ENCODE data around the gene RASGRP4.

DNA sequence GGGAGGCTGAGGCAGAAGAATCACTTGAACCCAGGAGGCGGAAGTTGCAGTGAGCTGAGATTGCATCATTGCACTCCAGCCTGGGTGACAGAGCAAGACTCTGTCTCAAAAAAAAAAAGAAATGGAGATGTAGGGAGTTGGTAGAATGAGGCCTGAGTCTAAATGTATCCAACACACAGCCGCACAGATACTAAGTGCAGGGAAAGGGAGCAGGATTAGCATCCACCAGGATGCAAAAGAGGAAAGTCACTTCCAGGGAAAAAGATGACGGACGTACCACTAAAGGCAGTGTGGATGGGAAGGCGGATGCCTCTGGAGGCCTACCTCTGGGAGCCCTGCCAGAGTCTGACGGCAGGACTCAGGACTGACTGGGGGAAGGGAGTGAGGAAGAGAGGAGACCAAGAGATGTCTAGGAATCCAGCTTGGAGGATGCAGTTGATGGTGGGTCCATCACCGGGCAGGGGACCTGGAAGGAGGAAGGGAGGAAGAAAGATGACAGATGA, 16.3 kb downstream of the RASGRP4 start:
- TF ChIP-seq, protein P1, sequence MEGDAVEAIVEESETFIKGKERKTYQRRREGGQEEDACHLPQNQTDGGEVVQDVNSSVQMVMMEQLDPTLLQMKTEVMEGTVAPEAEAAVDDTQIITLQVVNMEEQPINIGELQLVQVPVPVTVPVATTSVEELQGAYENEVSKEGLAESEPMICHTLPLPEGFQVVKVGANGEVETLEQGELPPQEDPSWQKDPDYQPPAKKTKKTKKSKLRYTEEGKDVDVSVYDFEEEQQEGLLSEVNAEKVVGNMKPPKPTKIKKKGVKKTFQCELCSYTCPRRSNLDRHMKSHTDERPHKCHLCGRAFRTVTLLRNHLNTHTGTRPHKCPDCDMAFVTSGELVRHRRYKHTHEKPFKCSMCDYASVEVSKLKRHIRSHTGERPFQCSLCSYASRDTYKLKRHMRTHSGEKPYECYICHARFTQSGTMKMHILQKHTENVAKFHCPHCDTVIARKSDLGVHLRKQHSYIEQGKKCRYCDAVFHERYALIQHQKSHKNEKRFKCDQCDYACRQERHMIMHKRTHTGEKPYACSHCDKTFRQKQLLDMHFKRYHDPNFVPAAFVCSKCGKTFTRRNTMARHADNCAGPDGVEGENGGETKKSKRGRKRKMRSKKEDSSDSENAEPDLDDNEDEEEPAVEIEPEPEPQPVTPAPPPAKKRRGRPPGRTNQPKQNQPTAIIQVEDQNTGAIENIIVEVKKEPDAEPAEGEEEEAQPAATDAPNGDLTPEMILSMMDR (IDR thresholded peaks at IDR 0.05): no peak
- no peak for TF ChIP-seq POLR2A (IDR thresholded peaks at IDR 0.05)
